GM21390 (cell line): ENCODE measurements around the gene EXOSC10.
A peak's percentile ranks its signal among the peaks of the same experiment; 100 is the strongest.
"Not testable (repeated sequence)": the region's sequence is repeated elsewhere in the genome, so short reads cannot be mapped to it uniquely, and the experiment has no call there.

Experiments used
- ATAC-seq: cut with Tn5 transposase; IDR thresholded peaks from one replicate; pipeline ENCODE4 v1.9.1; 2021; ENCODE audit not compliant: unreplicated experiment

EXOSC10 gene

DNA sequence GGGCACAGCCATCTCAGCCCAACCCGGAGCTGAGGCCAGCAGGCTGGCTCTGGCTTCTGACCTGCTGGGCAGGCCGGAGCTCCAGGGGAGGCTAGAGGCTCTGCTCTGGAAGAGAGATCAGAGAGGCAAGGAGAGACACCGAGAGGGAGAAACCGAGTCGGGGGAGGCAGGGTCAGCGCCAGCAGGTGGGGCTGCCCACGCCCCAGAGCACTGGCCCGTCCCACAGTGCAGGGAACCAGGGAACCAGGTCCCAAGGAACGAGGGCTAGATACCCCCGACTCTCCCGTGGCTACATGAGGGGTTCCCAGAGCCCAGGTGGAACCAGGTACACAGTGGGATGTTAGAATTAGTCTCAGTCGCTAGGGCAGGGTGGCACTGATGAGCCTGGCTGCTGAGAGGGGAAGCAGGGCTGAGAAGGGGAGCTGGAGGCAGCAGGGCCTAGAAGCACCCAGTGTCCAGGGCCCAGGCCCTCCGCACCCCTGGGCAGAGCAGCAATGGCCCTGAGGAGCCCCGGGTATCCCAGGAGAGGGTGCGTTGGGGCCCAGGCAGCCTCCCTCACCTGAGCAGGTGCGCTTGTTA lies 54.7 kb downstream of the EXOSC10 start:
- ATAC-seq: no peak

DNA sequence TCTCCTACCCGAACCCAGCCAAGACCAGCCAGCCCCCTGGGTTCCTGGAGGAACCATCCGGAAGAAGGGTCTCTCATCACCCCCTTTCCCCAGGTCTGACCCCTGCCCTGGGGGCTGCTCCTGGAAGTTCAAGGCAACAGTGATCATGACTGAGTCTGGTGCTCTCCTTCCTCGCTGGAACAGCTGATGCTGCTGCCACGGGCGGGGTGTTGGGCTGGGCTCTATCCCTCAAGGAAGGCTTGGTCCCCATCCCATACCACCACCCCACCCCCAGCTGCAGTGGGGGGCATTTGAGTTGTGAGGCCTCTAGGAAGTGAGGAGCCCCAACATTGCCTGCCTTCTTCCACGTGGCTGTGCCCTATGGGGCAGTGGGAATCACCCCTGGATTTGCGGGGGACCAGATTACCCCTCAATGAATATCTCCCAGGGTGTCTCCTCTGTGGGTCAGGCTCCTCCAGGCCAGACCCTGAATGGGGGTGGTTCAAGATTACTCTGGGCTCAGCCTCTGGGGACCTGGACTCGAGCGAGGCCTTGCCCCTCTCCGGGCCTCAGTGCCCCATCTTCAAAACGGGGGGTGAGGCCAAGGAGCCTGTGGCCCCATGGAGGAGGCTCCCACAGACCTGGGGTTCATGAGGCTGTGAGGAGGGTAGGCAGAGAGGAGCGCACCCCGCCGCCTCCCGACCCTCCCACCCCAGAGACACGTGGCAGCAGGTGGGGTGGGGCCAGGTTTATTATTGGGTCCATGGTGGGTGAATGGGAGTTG lies 55.4 kb downstream of the EXOSC10 start:
- no peak for ATAC-seq

DNA sequence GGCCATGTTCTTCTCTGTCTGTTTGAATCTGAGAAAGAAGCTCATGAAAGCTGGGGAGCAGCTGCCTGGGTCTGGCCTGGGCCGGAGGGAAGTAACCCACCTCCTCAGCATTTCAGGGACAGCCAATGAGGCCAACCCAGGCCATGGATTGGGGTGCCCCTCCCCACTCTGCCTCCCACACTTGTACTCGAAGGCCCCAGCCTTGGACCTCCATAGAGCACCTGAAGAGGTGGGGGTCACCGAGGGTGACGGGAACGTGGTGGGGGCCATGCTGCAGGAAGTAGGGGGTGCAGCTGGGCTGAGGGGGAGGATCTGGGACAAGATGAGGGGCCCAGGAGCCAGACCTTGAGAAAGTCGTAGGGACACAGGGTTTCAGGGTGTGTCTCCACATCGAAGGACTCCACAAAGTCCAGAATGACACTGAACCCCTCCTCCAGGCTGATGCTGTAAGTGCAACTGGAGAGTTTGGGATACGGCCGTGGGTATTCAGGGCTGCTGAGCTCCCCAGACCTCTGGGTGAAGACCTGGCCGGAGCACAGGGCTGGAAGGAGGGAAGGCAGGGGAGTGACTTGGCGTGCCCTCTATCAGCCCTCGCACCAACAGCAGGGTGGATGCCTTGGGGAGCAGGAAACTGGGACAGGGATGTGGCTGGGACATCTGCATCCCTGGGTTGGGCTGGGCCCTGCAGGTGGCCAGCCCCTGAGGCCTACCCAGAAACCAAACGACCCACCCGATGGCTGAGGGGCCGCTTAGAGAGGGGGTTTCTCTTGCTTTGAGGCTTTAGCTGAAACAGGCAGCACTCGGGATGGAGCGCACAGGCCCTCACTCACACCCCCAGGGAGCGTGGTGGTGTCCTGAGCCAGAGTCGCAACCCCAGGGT lies 56.4 kb downstream of the EXOSC10 start:
- no peak for ATAC-seq

DNA sequence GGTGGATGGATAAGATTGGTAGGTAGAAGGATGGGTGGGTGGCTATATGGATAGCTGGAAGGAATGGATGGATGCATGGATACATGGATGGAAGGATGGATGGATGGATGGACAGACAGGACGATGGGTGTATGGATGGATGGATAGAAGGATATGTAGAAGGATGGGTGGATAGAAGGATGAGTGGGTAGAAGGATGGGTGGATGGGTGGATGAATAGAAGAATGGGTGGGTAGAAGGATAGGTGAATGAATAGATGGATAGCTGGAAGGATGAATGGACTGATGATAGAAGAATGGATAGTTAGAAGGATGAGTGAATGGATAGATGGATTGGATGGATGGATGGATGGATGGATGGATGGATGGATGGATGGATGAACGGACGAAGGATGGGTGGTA lies 57.6 kb downstream of the EXOSC10 start:
- no peak for ATAC-seq

DNA sequence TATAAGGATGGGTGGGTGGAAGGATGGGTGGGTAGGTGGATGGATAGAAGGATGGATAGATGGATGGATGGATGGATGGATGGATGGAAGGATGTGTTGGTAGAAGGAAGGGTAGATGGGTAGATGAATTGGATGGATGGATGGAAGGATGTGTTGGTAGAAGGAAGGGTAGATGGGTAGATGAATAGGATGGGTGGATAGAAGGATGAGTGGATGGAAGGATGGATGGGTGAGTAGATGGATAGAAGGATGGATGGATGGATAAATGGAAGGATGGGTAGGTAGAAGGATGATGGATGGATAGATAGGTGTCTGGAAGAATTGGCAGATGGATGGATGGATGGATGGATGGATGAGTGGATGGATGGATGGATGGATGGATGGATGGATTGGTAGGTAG lies 58.6 kb downstream of the EXOSC10 start:
- no peak for ATAC-seq

DNA sequence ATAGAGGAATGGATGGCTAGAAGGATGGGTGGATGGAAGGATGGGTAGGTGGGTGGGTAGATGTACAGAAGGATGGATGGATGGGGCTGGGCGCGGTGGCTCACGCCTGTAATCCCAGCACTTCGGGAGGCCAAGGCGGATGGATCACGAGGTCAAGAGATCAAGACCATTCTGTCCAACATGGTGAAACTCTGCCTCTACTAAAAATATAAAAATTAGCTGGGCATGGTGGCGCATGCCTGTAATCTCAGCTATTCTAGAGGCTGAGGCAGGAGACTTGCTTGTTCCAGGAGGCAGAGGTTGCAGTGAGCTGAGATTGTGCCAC lies 59.6 kb downstream of the EXOSC10 start:
- ATAC-seq: not testable (repeated sequence)

DNA sequence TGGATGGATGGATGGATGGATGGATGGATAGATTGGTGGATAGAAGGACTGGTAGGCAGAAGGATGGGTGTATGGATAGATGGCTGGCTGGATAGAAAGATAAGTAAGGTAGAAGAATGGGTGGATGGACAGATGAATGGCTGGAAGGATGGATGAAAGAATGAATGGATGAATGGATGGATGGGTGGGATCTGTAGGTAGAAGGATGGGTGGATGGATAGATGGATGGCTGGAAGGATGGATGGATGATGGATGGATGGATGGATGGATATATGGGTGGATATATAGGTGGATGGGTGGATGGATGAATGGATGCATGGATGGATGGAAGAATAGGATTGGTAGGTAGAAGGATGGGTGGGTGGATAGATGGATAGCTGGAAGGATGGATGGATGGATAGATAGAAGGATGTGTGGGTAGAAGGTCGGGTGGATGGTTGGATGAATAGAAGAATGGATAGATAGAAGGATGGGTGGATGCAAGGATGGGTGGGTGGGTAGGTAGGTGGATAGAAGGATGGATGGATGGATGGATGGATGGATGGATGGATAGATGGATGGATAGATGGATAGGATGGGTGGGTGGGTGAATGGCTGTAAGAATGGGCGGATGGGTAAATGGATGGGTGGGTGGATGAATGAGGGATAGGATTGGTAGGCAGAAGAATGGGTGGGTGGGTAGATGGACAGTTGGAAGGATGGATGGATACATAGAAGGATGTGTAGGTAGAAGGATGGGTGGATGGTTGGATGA lies 60.1 kb downstream of the EXOSC10 start:
- ATAC-seq: no peak

DNA sequence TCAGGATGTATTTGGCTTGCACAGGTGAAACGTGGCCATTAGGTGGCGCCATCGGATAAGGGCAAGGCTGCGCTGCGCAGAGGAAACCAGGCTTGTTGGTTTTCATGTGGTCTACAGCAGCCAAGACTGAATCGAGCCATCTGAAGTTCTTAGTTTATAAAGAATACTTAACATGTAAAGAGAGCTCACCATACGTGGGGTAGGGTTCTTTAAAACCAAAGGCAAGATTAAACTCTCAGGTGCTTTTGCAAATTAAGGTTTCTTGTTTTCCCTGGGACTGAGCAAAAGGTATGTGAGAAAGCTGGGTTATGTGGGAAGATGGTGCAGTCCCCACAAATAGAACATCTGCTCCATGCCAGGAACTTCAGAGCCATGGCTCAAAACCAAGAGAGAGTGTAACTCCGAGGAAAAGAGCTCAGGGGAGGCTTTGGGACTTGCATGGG lies 61.9 kb downstream of the EXOSC10 start:
- ATAC-seq: peak; percentile 61

DNA sequence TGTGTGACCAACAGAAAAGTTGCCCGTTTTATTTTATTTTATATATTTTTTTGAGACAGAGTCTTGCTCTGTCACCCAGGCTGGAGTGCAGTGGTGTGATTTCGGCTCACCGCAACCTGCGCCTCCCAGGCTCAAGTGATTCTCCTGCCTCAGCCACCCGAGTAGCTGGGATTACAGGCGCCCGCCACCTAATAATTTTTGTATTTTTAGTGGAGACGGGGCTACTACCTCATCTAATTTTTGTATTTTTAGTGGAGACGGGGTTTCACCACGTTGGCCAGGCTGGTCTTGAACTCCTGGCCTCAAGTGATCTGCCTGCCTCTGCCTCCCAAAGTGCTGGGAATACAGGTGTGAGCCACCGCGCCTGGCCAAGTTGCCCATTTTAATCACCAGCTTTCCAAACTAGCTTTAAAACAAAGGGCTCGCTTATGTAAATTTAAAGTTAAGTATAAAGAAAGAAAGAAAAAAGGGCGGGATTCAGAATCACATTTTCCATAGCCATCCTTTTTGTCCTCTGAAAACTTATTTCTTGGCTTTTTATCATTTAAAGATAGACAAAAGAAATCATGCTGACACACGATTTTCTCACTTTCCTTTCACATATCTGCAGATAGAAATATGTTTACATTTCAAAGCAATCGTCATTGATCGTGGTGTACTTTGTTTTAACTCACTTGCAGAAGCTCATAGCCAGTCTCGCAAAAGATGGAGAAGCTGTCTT lies 62.5 kb downstream of the EXOSC10 start:
- not testable (repeated sequence) for ATAC-seq

DNA sequence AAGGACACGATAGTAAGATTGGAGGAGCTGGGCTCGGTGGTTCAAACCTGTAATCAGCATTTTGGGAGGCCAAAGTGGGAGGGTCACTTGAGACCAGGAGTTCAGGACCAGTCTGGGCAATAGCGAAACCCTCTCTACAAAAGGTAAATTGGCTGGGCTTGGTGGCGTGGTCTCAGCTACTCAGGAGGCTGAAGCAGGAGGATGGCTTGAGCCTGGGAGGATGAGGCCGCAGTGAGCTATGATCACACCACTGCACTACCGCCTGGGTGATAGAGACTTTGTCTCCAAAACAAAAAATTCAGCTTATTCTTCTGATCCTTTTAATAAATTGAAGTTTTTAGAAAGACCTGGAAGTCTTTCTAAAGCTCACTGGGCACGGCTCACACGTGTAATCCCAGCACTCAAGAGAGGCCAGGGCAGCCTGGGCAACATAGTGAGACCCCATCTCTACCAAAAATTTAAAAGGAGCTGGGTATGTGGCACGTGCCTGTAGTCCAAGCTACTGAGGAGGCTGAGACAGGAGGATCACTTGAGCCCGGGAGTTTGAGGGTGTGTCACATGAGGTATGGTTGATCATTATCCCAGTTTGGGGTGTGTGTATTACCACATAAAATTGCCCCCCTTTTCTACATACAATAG lies 67.9 kb downstream of the EXOSC10 start:
- ATAC-seq: no peak

DNA sequence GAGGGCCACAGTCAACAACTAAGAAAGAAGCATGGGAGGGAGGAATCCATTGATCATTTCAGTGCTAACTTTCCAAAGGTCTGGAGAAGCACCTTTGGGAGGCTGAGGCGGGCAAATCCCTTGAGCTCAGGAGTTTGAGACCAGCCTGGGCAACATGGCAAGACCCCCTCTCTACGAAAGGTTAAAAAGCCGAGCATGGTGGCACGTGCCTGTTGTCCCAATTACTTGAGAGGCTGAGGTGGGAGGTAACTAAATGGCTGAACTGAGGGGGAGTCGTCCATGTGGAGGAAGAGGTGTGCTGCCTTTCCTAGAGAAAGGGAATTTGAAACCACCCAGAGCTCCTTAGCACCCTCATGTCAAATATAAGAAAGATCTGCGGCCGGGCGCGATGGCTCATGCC lies 68.8 kb downstream of the EXOSC10 start:
- ATAC-seq: no peak

DNA sequence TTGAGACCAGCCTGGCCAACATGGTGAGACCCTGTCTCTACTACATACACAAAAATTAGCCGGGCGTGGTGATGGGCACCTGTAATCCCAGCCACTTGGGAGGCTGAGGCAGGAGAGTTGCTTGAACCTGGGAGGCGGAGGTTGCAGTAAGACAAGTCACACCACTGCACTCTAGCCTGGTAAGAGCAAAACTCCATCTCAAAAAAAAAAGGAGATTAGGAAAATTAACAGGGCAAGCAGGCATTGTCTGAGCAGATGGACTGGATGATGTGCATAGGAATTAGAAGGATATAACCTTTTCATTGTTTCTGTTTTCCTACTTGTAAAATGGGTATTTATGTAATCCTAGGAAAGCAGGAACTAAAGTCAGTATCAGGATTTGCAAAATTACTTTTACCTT lies 71.7 kb downstream of the EXOSC10 start:
- ATAC-seq: no peak

DNA sequence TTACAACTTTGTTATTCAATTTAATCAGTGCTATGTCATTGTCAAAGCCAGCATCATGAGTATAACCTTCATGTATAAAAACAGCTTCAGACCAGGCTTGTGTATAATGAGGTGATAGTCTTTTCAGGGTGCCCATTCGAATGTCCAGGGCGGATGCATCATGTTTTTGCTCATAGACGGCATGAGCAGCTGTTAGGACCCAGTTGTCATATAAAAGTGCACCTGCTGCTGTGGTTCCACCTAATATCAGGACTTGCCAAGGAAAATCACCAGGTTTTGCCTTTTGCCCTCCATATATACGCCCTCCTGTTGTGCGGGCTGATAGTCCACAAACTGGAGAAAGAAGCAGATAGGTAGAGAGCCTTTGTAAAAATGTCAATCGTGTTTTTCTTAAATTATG lies 72.4 kb downstream of the EXOSC10 start:
- ATAC-seq: no peak

DNA sequence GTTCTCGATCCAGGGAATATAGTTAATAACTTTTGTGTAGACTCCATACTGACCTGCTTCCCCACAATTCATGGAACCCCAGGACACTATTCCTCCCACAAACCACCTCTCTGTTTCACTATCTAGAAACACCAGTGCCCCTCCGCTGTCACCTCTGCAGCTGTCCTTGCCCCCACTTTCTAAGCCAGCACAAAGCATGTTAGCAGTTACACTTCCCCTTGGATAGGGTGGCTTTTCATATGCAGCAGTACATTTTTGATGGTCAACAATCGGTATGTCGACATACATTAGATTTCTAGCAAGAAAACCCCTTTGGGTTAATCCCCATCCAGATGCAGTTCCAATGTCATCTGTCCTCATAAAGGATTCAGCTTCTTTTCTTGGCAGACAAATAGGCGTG lies 72.8 kb downstream of the EXOSC10 start:
- ATAC-seq: no peak

DNA sequence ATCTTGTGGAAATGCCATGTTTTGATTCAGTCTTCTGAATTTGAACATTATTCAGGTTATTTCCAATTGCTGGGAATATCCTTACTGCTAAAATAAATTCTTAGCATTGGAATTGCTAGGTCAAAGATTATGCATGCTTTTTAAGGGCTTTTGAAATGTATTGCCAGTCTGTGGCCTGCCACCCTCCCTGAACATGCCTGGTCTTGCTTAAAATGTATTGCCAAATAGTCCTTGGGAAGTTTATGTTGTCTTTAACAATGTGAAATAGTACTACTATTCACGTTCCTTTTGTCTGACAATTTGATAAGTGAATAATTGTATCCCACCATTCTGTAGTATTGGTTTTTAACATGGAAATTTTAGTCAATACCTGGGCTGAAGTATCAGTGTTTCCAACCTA lies 73.6 kb downstream of the EXOSC10 start:
- ATAC-seq: no peak

DNA sequence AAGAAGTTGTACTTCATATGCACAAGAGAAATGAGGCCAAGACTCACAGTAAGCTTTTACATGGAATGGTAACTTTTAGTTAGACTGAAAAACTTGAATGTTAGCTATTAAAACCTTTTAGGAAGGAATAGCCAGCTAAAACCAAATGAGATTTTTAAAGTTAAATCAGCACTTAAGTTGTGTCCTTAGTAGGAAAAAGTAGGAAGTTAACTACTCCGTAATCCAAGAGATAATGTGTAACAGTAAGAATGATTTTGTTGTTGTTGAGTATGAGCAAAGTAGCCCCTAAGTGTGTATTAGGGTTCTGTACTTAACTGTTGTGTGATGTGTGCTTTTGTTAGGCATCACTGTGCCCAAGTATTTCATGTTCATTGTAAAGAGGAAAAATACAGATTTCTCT lies 74.1 kb downstream of the EXOSC10 start:
- ATAC-seq: no peak

DNA sequence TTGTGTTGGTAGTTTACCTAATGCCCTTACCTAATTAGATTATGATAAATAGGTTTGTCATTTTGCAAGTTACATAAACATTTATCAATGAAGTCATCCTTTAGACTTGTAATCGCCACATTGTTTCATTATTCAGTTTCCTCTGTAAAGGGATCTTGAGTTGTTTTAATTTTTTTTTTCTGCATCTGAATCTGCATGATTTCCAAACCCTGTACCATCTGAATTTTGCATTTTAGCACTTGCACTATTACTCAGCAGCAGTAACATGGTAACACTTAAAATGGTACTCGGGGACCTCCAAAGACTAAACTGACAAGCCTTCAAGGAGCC lies 74.8 kb downstream of the EXOSC10 start:
- no peak for ATAC-seq

DNA sequence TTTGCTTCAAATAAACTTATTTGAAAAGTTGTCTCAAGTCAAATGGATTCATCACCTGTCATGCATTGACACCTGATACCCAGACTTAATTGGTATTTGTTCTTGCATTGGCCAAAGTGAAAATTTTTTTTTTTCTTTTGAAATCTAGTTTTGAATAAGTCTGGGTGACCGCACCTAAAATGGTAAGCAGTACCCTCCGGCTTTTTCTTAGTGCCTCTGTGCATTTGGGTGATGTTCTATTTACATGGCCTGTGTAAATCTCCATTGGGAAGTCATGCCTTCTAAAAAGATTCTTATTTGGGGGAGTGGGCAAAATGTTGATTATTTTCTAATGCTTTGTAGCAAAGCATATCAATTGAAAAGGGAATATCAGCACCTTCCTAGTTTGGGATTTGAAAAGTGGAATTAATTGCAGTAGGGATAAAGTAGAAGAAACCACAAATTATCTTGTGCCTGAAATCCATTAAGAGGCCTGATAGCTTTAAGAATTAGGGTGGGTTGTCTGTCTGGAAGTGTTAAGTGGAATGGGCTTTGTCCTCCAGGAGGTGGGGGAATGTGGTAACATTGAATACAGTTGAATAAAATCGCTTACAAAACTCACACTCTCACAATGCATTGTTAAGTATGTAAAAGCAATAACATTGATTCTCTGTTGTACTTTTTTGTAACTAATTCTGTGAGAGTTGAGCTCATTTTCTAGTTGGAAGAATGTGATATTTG lies 75.4 kb downstream of the EXOSC10 start:
- ATAC-seq: no peak

DNA sequence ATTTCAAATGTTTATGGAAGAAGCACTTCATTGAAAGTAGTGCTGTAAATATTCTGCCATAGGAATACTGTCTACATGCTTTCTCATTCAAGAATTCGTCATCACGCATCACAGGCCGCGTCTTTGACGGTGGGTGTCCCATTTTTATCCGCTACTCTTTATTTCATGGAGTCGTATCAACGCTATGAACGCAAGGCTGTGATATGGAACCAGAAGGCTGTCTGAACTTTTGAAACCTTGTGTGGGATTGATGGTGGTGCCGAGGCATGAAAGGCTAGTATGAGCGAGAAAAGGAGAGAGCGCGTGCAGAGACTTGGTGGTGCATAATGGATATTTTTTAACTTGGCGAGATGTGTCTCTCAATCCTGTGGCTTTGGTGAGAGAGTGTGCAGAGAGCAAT lies 76.5 kb downstream of the EXOSC10 start:
- ATAC-seq: no peak

DNA sequence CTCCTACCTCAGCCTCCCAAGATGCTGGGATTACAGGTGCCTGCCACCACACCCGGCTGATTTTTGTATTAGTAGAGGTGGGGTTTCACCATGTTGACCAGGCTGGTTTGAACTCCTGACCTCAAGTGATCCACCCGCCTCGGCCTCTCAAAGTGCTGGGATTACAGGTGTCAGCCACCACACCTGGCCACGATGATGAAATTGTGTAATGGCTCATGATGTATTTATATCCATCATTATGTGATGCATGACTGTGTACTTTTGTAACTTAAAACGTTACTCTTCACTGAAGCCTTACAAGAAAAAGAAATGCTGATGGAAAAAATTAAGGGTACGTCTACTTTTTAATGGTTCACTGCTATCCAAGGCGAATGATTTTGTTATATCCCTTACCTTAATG lies 79.7 kb downstream of the EXOSC10 start:
- ATAC-seq: no peak
